ENCODE results near the gene FBXL17. TPM values are rescaled to one million over a fixed set of nuclear protein-coding genes. Genes with fewer than 3 reads are reported as not detected.

Gene FBXL17
- total RNA-seq, 2 donors from 2014 or later = 24.8 to 58.2 TPM

GRCh38 chr5:107830750-107831149 lies 551.1 kb downstream of the FBXL17 start:
- ATAC-seq (ENCODE audit: insufficient number of reproducible peaks, low FRiP score, low read depth) = no peak
- Histone ChIP-seq H3K9me3 (no peaks in the 10 kb centered on the region), H3K36me3 (no peaks in the 10 kb centered on the region), H3K27ac (no peak overlapping the region), H3K27me3 (replicated peaks; ENCODE audit: insufficient read depth) (no peaks in the 10 kb centered on the region), H3K4me3 (no peak overlapping the region), H3K4me1 (ENCODE audit: control insufficient read depth in 1 of 2, low read depth in 2 of 2) (no peaks in the 10 kb centered on the region)
- no peak for DNase-seq (ENCODE audit: low spot score)
- no peak for TF ChIP-seq CTCF (IDR thresholded peaks at IDR 0.05)

GRCh38 chr5:107826311-107827000 lies 555.4 kb downstream of the FBXL17 start:
- Histone ChIP-seq H3K27me3 (replicated peaks; ENCODE audit: insufficient read depth) (no peaks in the 10 kb centered on the region), H3K9me3 (no peaks in the 10 kb centered on the region), H3K4me1 (ENCODE audit: control insufficient read depth in 1 of 2, low read depth in 2 of 2) (no peaks in the 10 kb centered on the region), H3K27ac (no peak overlapping the region), H3K4me3 (no peak overlapping the region), H3K36me3 (no peaks in the 10 kb centered on the region)
- DNase-seq (ENCODE audit: low spot score) (no peak), ATAC-seq (ENCODE audit: insufficient number of reproducible peaks, low FRiP score, low read depth) (no peak)
- TF ChIP-seq CTCF (IDR thresholded peaks at IDR 0.05) = no peak

GRCh38 chr5:107824821-107825220 lies 557.1 kb downstream of the FBXL17 start:
- Histone ChIP-seq H3K9me3 (no peaks in the 10 kb centered on the region), H3K27me3 (replicated peaks; ENCODE audit: insufficient read depth) (no peaks in the 10 kb centered on the region), H3K4me1 (ENCODE audit: control insufficient read depth in 1 of 2, low read depth in 2 of 2) (no peaks in the 10 kb centered on the region), H3K36me3 (no peaks in the 10 kb centered on the region), H3K27ac (no peak overlapping the region), H3K4me3 (no peak overlapping the region)
- ATAC-seq (ENCODE audit: insufficient number of reproducible peaks, low FRiP score, low read depth) = no peak
- no peak for DNase-seq (ENCODE audit: low spot score)
- no peak for TF ChIP-seq CTCF (IDR thresholded peaks at IDR 0.05)

GRCh38 chr5:107821288-107821687 lies 560.6 kb downstream of the FBXL17 start:
- Histone ChIP-seq H3K4me3 (no peak overlapping the region), H3K27ac (no peak overlapping the region), H3K36me3 (no peaks in the 10 kb centered on the region), H3K9me3 (no peaks in the 10 kb centered on the region), H3K27me3 (replicated peaks; ENCODE audit: insufficient read depth) (no peaks in the 10 kb centered on the region), H3K4me1 (ENCODE audit: control insufficient read depth in 1 of 2, low read depth in 2 of 2) (no peaks in the 10 kb centered on the region)
- no peak for ATAC-seq (ENCODE audit: insufficient number of reproducible peaks, low FRiP score, low read depth)
- DNase-seq (ENCODE audit: low spot score) = no peak
- no peak for TF ChIP-seq CTCF (IDR thresholded peaks at IDR 0.05)

GRCh38 chr5:107820429-107820828 lies 561.5 kb downstream of the FBXL17 start:
- ATAC-seq (ENCODE audit: insufficient number of reproducible peaks, low FRiP score, low read depth) = no peak
- H3K9me3 ChIP-seq = no peaks in the 10 kb centered on the region
- H3K27ac ChIP-seq = no peak overlapping the region
- DNase-seq (ENCODE audit: low spot score) = no peak
- H3K4me1 ChIP-seq (ENCODE audit: control insufficient read depth in 1 of 2, low read depth in 2 of 2) = no peaks in the 10 kb centered on the region
- no peaks in the 10 kb centered on the region for H3K36me3 ChIP-seq
- H3K27me3 ChIP-seq (replicated peaks; ENCODE audit: insufficient read depth) = no peaks in the 10 kb centered on the region
- TF ChIP-seq CTCF (IDR thresholded peaks at IDR 0.05) = no peak
- no peak overlapping the region for H3K4me3 ChIP-seq
